HEK293 (cell line): ENCODE data around the gene INPP5A.

ENCODE experiments used
- CTCF ChIA-PET: fragments of 350-600 bp; formaldehyde crosslinking; extraction: SDS; loops from one replicate; lab custom pipeline; 2021; ENCODE audit warnings: antibody characterized with exemption; lab: Yijun Ruan, JAX
- POLR2A ChIA-PET: fragments of 300-600 bp; formaldehyde crosslinking; extraction: SDS; loops from one replicate; lab custom pipeline; 2020; ENCODE audit warnings: antibody characterized with exemption, inconsistent platforms; lab: Yijun Ruan, JAX
- H3K27ac ChIP-seq: fragments of 200-500 bp; sonication (Bioruptor generic); 2 replicates; pipeline ENCODE4 v1.5.1; 2014; ENCODE audit warnings: low read depth, low read length, control low read depth, inconsistent platforms; ENCODE audit errors: extremely low read depth
- H3K36me3 ChIP-seq, 2 experiments: fragments of 200-500 bp in 1 of 2; sonication (Bioruptor generic) in 1 of 2; 1 replicate in 1 of 2; 2 replicates in 1 of 2; pipeline ENCODE4 v1.5.1; 2014 to 2017; ENCODE audit warnings: inconsistent platforms in 2 of 2, low read length in 2 of 2; ENCODE audit not compliant: control insufficient read depth in 2 of 2, insufficient read depth in 1 of 2
- H3K4me1 ChIP-seq: fragments of 200-500 bp; sonication (Bioruptor generic); 2 replicates; pipeline ENCODE4 v1.5.1; 2014; ENCODE audit warnings: mild to moderate bottlenecking, low read length, inconsistent platforms; ENCODE audit not compliant: control insufficient read depth, insufficient read depth
- H3K4me3 ChIP-seq: 2 replicates; pipeline ENCODE4 v1.5.1; 2011; ENCODE audit warnings: low read depth, mild to moderate bottlenecking, control low read depth, low read length, moderate library complexity
- H3K9me3 ChIP-seq: fragments of 200-500 bp; sonication (Bioruptor generic); 2 replicates; pipeline ENCODE4 v1.5.1; 2014; ENCODE audit warnings: low read depth, low read length, inconsistent platforms; ENCODE audit not compliant: control insufficient read depth, insufficient read depth
- KLF10 ChIP-seq: fragments of 450-650 bp; IDR thresholded peaks from 2 replicates; pipeline ENCODE4 v1.5.1; 2018; ENCODE audit warnings: missing biosample characterization, mild to moderate bottlenecking, missing genetic modification characterization
- MEIS1 ChIP-seq: sonication (generic); formaldehyde crosslinking; IDR thresholded peaks from 2 replicates; pipeline ENCODE4 v1.8.1; 2022; ENCODE audit warnings: missing genetic modification reagents, mild to moderate bottlenecking, borderline replicate concordance
- MYNN ChIP-seq: fragments of 450-650 bp; formaldehyde crosslinking; IDR thresholded peaks from 2 replicates; pipeline ENCODE4 v1.5.1; 2016; ENCODE audit warnings: missing biosample characterization, missing genetic modification characterization, borderline replicate concordance
- REST ChIP-seq: fragments of 450-650 bp; formaldehyde crosslinking; IDR thresholded peaks from 2 replicates; pipeline ENCODE4 v1.5.1; 2016; ENCODE audit warnings: missing biosample characterization, missing genetic modification characterization
- SETDB1 ChIP-seq: IDR thresholded peaks from one replicate; pipeline ENCODE4 v1.6.1; 2017; ENCODE audit warnings: mild to moderate bottlenecking, low read length, moderate library complexity, mixed read lengths; ENCODE audit not compliant: insufficient read length
- SP2 ChIP-seq: fragments of 450-650 bp; formaldehyde crosslinking; IDR thresholded peaks from 2 replicates; pipeline ENCODE4 v1.5.1; 2016; ENCODE audit warnings: missing biosample characterization, missing genetic modification characterization
- TSHZ1 ChIP-seq: fragments of 450-650 bp; formaldehyde crosslinking; IDR thresholded peaks from 2 replicates; pipeline ENCODE4 v1.5.1; 2016; ENCODE audit warnings: missing biosample characterization, missing genetic modification characterization, borderline replicate concordance
- ZBTB8A ChIP-seq: fragments of 450-650 bp; formaldehyde crosslinking; IDR thresholded peaks from 2 replicates; pipeline ENCODE4 v1.5.1; 2016; ENCODE audit warnings: missing biosample characterization, missing genetic modification characterization
- ZNF121 ChIP-seq: fragments of 450-650 bp; formaldehyde crosslinking; IDR thresholded peaks from 2 replicates; pipeline ENCODE4 v1.5.1; 2016; ENCODE audit warnings: missing biosample characterization, missing genetic modification characterization
- ZNF16 ChIP-seq: fragments of 450-650 bp; formaldehyde crosslinking; IDR thresholded peaks from 2 replicates; pipeline ENCODE4 v1.5.1; 2016; ENCODE audit warnings: low read depth, missing biosample characterization, missing genetic modification characterization
- ZNF221 ChIP-seq: fragments of 450-650 bp; formaldehyde crosslinking; IDR thresholded peaks from 2 replicates; pipeline ENCODE4 v1.5.1; 2017; ENCODE audit warnings: missing biosample characterization, missing genetic modification characterization, borderline replicate concordance
- ZNF530 ChIP-seq: fragments of 450-650 bp; formaldehyde crosslinking; IDR thresholded peaks from 2 replicates; pipeline ENCODE4 v1.5.1; 2016; ENCODE audit warnings: low read depth, missing biosample characterization, missing genetic modification characterization
- ZNF558 ChIP-seq: fragments of 450-650 bp; formaldehyde crosslinking; IDR thresholded peaks from 2 replicates; pipeline ENCODE4 v1.5.1; 2016; ENCODE audit warnings: missing biosample characterization, missing genetic modification characterization
- ZNF610 ChIP-seq: fragments of 450-650 bp; formaldehyde crosslinking; IDR thresholded peaks from 2 replicates; pipeline ENCODE4 v1.5.1; 2016; ENCODE audit warnings: missing biosample characterization, missing genetic modification characterization, borderline replicate concordance
- ZNF629 ChIP-seq: fragments of 450-650 bp; formaldehyde crosslinking; IDR thresholded peaks from 2 replicates; pipeline ENCODE4 v1.5.1; 2017; ENCODE audit warnings: missing biosample characterization, missing genetic modification characterization
- ZNF654 ChIP-seq: fragments of 450-650 bp; formaldehyde crosslinking; IDR thresholded peaks from 2 replicates; pipeline ENCODE4 v1.5.1; 2016; ENCODE audit warnings: low read depth, missing biosample characterization, missing genetic modification characterization
- ZNF658 ChIP-seq: fragments of 450-650 bp; formaldehyde crosslinking; IDR thresholded peaks from 2 replicates; pipeline ENCODE4; 2016; ENCODE audit warnings: missing biosample characterization, missing genetic modification characterization
- ZNF76 ChIP-seq: fragments of 450-650 bp; formaldehyde crosslinking; IDR thresholded peaks from 2 replicates; pipeline ENCODE4; 2016; ENCODE audit warnings: low read depth, missing biosample characterization, missing genetic modification characterization, borderline replicate concordance
- TF ChIP-seq, protein P1 (sequence below): fragments of 450-650 bp; formaldehyde crosslinking; IDR thresholded peaks from 2 replicates; pipeline ENCODE4 v1.5.1; 2016; ENCODE audit warnings: missing biosample characterization, missing genetic modification characterization, low read depth

The INPP5A gene

GRCh38 chr10:132541601-132542011, 4.0 kb downstream of the INPP5A start (continued):
- no peak for TF ChIP-seq REST (tag by site-specific recombination)

- Histone ChIP-seq H3K36me3 (no peaks in the 10 kb centered on the region), H3K4me1 (peaks cover 28% of the 10 kb centered on the region), H3K9me3 (no peaks in the 10 kb centered on the region), H3K27ac (no peak overlapping the region), H3K4me3 (no peak overlapping the region)
- peak; percentile 17; the same call in 1 of the 2 replicates for TF ChIP-seq ZBTB8A
- TF ChIP-seq ZNF558 (tag by site-specific recombination), result no peak
- CTCF ChIA-PET, result interaction anchor here (0.6 kb wide), 1 partner anchor 788 kb away, joined by 3 read pairs; no protein-coding TSS in a partner anchor
- POLR2A ChIA-PET, result interaction anchor here (1.0 kb wide), 1 partner anchor 30 kb away, joined by 4 read pairs; no protein-coding TSS in a partner anchor
Observed at GRCh38 chr10:132542086-132542775, 4.6 kb downstream of the INPP5A start.

DNA sequence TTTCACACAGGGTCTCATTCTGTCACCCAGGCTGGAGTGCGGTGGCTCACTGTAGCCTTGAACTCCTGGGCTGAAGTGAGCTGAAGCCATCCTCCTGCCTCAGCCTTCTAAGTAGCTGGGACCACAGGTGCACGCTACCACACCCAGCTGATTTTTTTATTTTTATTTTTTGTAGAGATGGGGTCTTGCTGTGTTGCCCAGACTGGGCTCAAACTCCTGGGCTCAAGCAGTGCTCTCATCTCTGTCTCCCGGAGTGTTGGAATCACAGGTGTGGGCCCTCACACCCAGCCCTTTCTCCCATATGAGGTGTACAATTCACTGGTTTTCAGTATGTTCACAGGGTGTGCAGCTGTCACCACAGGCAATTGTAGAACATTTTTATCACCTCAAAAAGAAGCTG, 5.2 kb downstream of the INPP5A start:
- H3K36me3 ChIP-seq, result no peaks in the 10 kb centered on the region
- no peak overlapping the region for H3K27ac ChIP-seq
- H3K4me1 ChIP-seq, result peaks cover 28% of the 10 kb centered on the region
- TF ChIP-seq ZNF121, result peak; percentile 89
- TF ChIP-seq ZNF221 (tag by site-specific recombination), result no peak
- TF ChIP-seq ZNF610 (tag by site-specific recombination), result no peak
- no peaks in the 10 kb centered on the region for H3K9me3 ChIP-seq
- ChIA-PET POLR2A (no interaction called here), CTCF (interaction anchor here (0.6 kb wide), 1 partner anchor 787 kb away, joined by 3 read pairs; no protein-coding TSS in a partner anchor)
- H3K4me3 ChIP-seq, result no peak overlapping the region

- H3K4me1 ChIP-seq, result peaks cover 17% of the 10 kb centered on the region
- no peaks in the 10 kb centered on the region for H3K9me3 ChIP-seq
- ChIA-PET CTCF (no interaction called here), POLR2A (no interaction called here)
- no peaks in the 10 kb centered on the region for H3K36me3 ChIP-seq
- no peak overlapping the region for H3K4me3 ChIP-seq
- no peak overlapping the region for H3K27ac ChIP-seq
- TF ChIP-seq MEIS1 (CRISPR knock-in tag) (no peak), ZNF629 (tag by site-specific recombination) (no peak), MYNN (tag by site-specific recombination) (no peak), SP2 (no peak), ZNF658 (tag by site-specific recombination) (no peak), SETDB1 (no peak), KLF10 (tag by site-specific recombination) (no peak), ZNF76 (tag by site-specific recombination) (no peak), TSHZ1 (tag by site-specific recombination) (no peak), ZNF530 (tag by site-specific recombination) (no peak), ZNF654 (no peak), ZNF16 (no peak)
- TF ChIP-seq, protein P1, sequence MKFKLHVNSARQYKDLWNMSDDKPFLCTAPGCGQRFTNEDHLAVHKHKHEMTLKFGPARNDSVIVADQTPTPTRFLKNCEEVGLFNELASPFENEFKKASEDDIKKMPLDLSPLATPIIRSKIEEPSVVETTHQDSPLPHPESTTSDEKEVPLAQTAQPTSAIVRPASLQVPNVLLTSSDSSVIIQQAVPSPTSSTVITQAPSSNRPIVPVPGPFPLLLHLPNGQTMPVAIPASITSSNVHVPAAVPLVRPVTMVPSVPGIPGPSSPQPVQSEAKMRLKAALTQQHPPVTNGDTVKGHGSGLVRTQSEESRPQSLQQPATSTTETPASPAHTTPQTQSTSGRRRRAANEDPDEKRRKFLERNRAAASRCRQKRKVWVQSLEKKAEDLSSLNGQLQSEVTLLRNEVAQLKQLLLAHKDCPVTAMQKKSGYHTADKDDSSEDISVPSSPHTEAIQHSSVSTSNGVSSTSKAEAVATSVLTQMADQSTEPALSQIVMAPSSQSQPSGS (tag by site-specific recombination), result no peak
Observed at GRCh38 chr10:132543916-132544743, 6.5 kb downstream of the INPP5A start.
